HG02852 (cell line): ENCODE results near the gene NECTIN4.
"Not testable (repeated sequence)": the region's sequence is repeated elsewhere in the genome, so short reads cannot be mapped to it uniquely, and the experiment has no call there.

Experiments used
- ATAC-seq: cut with Tn5 transposase; IDR thresholded peaks from one replicate; pipeline ENCODE4 v1.9.1; 2021; ENCODE audit warnings: mild to moderate bottlenecking, moderate library complexity; ENCODE audit not compliant: unreplicated experiment

The NECTIN4 gene

GRCh38 chr1:161033751-161034150 lies 55.6 kb downstream of the NECTIN4 start:
- no peak for ATAC-seq

DNA sequence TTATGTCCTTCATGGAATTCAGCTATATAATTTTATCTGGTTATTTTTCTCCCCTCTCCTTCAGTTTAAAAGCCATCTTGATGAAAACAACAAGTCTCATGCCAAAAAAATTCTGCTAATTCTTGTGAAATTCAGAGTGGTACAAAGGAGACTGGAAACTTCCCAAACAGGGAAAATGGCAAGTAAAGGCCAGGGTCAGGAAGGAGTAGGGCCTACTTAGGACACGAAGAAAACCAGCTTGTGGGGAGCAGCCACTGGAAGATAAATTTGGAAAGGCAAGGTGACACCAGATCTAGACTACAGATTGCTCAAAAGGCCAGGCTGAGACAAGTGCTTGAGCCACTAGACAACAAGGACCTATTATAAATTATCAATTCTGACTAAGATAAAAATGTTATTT lies 56.9 kb downstream of the NECTIN4 start:
- no peak for ATAC-seq

GRCh38 chr1:161031874-161032273 lies 57.5 kb downstream of the NECTIN4 start:
- ATAC-seq = no peak

DNA sequence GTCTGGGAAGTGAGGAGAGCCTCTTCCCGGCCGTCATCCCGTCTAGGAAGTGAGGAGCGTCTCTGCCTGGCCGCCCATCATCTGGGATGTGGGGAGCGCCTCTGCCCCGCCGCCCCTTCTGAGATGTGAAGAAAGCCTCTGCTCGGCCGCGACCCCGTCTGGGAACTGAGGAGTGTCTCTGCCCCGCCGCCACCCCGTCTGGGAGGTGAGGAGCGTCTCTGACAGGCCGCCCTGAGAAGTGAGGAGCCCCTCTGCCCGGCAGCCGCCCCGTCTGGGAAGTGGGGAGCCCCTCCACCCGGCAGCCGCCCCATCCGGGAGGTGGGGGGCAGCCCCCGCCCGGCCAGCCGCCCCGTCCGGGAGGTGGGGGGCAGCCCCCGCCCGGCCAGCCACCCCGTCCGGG lies 59.9 kb downstream of the NECTIN4 start:
- not testable (repeated sequence) for ATAC-seq

- not testable (repeated sequence) for ATAC-seq
Observed at GRCh38 chr1:161026954-161027353, 62.4 kb downstream of the NECTIN4 start.

- ATAC-seq = not testable (repeated sequence)
Observed at GRCh38 chr1:161022432-161022831, 66.9 kb downstream of the NECTIN4 start.

- no peak for ATAC-seq
Observed at GRCh38 chr1:161021970-161022353, 67.4 kb downstream of the NECTIN4 start.

GRCh38 chr1:161021165-161021969 lies 68.0 kb downstream of the NECTIN4 start:
- peak; percentile 85 for ATAC-seq
